Neural cell (in vitro differentiated cells): ENCODE results near the gene OPA1. TPM values are rescaled to one million over a fixed set of nuclear protein-coding genes. Genes with fewer than 3 reads are reported as not detected.

Experiments used
- H2AFZ ChIP-seq: fragments of 200-600, 300-800 bp; sonication (generic), shearing (Covaris generic); 2 replicates; pipeline ENCODE4 v1.6.0; 2014; ENCODE audit warnings: low read depth, mild to moderate bottlenecking, antibody characterized with exemption, low read length, moderate library complexity
- H3F3A ChIP-seq: fragments of 200-600 bp; shearing (Covaris generic); 2 replicates; pipeline ENCODE4 v1.6.1; 2016; ENCODE audit warnings: mild to moderate bottlenecking, moderate library complexity, mixed read lengths, antibody characterized with exemption, low read length; ENCODE audit not compliant: insufficient read depth, poor library complexity, severe bottlenecking
- H3K27ac ChIP-seq: fragments of 200-600, 300-800 bp; sonication (generic), shearing (Covaris generic); 2 replicates; pipeline ENCODE4 v1.5.1; 2014; ENCODE audit warnings: mild to moderate bottlenecking, low read length, moderate library complexity
- H3K27me3 ChIP-seq: fragments of 300-800, 200-600 bp; sonication (generic), shearing (Covaris generic); 2 replicates; pipeline ENCODE4 v1.6.0; 2014; ENCODE audit warnings: mild to moderate bottlenecking, low read depth, low read length, moderate library complexity; ENCODE audit not compliant: insufficient read depth
- H3K36me3 ChIP-seq: fragments of 300-800, 200-600 bp; sonication (generic), shearing (Covaris generic); 2 replicates; pipeline ENCODE4 v1.5.1; 2014; ENCODE audit warnings: mild to moderate bottlenecking, antibody characterized with exemption, low read length, moderate library complexity; ENCODE audit not compliant: insufficient read depth
- H3K4me2 ChIP-seq: fragments of 300-800, 200-600 bp; sonication (generic), shearing (Covaris generic); 2 replicates; pipeline ENCODE4 v1.6.0; 2014; ENCODE audit warnings: mild to moderate bottlenecking, low read length
- H3K4me3 ChIP-seq: fragments of 300-800, 200-600 bp; sonication (generic), shearing (Covaris generic); 2 replicates; pipeline ENCODE4 v1.5.1; 2014; ENCODE audit warnings: mild to moderate bottlenecking, low read length, moderate library complexity
- H3K79me2 ChIP-seq: fragments of 200-600 bp; shearing (Covaris generic); replicated peaks from 2 replicates; pipeline ENCODE4 v1.6.0; 2014; ENCODE audit warnings: mild to moderate bottlenecking, low read length, moderate library complexity; ENCODE audit not compliant: insufficient read depth
- H3K9ac ChIP-seq: fragments of 300-800, 200-600 bp; sonication (generic), shearing (Covaris generic); 2 replicates; pipeline ENCODE4 v1.6.1; 2016; ENCODE audit warnings: mild to moderate bottlenecking, low read length, mixed read lengths
- H3K9me2 ChIP-seq: fragments of 200-600 bp; shearing (Covaris generic); 2 replicates; pipeline ENCODE4 v1.6.1; 2016; ENCODE audit warnings: mild to moderate bottlenecking, low read length, mixed read lengths; ENCODE audit not compliant: insufficient read depth
- H3K9me3 ChIP-seq: fragments of 200-600, 300-800 bp; sonication (generic), shearing (Covaris generic); 2 replicates; pipeline ENCODE4 v1.6.1; 2016; ENCODE audit warnings: mild to moderate bottlenecking, mixed run types, low read length, moderate library complexity, mixed read lengths
- H4K20me1 ChIP-seq: fragments of 200-600 bp; shearing (Covaris generic); 2 replicates; pipeline ENCODE4 v1.6.1; 2016; ENCODE audit warnings: mild to moderate bottlenecking, mixed run types; ENCODE audit not compliant: insufficient read depth
- CTCF ChIP-seq: fragments of 450-650 bp; IDR thresholded peaks from 2 replicates; pipeline ENCODE4 v1.5.1; 2014; ENCODE audit warnings: antibody characterized with exemption, mild to moderate bottlenecking, moderate library complexity; ENCODE audit not compliant: poor library complexity, severe bottlenecking
- EP300 ChIP-seq: fragments of 450-650 bp; conservative IDR thresholded peaks from 2 replicates; pipeline ENCODE4 v1.6.1; 2014; ENCODE audit warnings: antibody characterized with exemption, mild to moderate bottlenecking, moderate library complexity; ENCODE audit not compliant: poor library complexity, severe bottlenecking
- EZH2 ChIP-seq: fragments of 200-600, 300-800 bp; shearing (Covaris generic), sonication (generic); IDR thresholded peaks from 2 replicates; pipeline ENCODE4 v1.6.1; 2014; ENCODE audit warnings: antibody characterized with exemption, low read length, borderline replicate concordance, mild to moderate bottlenecking; ENCODE audit not compliant: insufficient read depth, poor library complexity, severe bottlenecking
- MXI1 ChIP-seq: fragments of 450-650 bp; conservative IDR thresholded peaks from 2 replicates; pipeline ENCODE4 v1.6.1; 2014; ENCODE audit warnings: antibody characterized with exemption, mild to moderate bottlenecking; ENCODE audit not compliant: poor library complexity, severe bottlenecking
- POLR2AphosphoS5 ChIP-seq: IDR thresholded peaks from 2 replicates; pipeline ENCODE4 v1.6.1; 2012
- RAD21 ChIP-seq: fragments of 450-650 bp; conservative IDR thresholded peaks from 2 replicates; pipeline ENCODE4 v1.6.1; 2014; ENCODE audit warnings: antibody characterized with exemption, mild to moderate bottlenecking, moderate library complexity
- REST ChIP-seq: IDR thresholded peaks from 2 replicates; pipeline ENCODE4 v1.6.1; 2012; ENCODE audit warnings: borderline replicate concordance
- SMC3 ChIP-seq: fragments of 450-650 bp; conservative IDR thresholded peaks from 2 replicates; pipeline ENCODE4 v1.6.1; 2014; ENCODE audit warnings: antibody characterized with exemption, mild to moderate bottlenecking, moderate library complexity; ENCODE audit not compliant: poor library complexity
- TAF1 ChIP-seq: IDR thresholded peaks from 2 replicates; pipeline ENCODE4 v1.6.1; 2012; ENCODE audit warnings: low read depth
- polyA plus RNA-seq: library from polyadenylated mRNA; depleted of rRNA; stranded (reverse); fragments of >200 nt; gene quantifications from 2 replicates; pipeline ENCODE4 v1.2.3, GENCODE V29; 2014

Gene OPA1
- polyA plus RNA-seq, 1 donor from 2014 or later, result 97.7 TPM

GRCh38 chr3:193711964-193712598 is 119.1 kb downstream of the OPA1 start:
- Histone ChIP-seq H3K27me3 (no peaks in the 10 kb centered on the region), H2AFZ (no peak overlapping the region), H3K79me2 (no peaks in the 10 kb centered on the region), H3K9me2 (no peaks in the 10 kb centered on the region), H3F3A (no peaks in the 10 kb centered on the region), H3K36me3 (no peaks in the 10 kb centered on the region), H3K4me3 (no peak overlapping the region), H3K27ac (no peak overlapping the region), H4K20me1 (no peaks in the 10 kb centered on the region), H3K9me3 (peaks cover 13% of the 10 kb centered on the region), H3K9ac (no peak overlapping the region), H3K4me2 (no peak overlapping the region)
- TF ChIP-seq TAF1 (no peak), CTCF (no peak), SMC3 (no peak), EZH2 (no peak), RAD21 (no peak), POLR2AphosphoS5 (no peak)

GRCh38 chr3:193712938-193713337 is 119.9 kb downstream of the OPA1 start:
- Histone ChIP-seq H3K4me3 (no peak overlapping the region), H3K9me3 (peaks cover 13% of the 10 kb centered on the region), H3F3A (no peaks in the 10 kb centered on the region), H4K20me1 (no peaks in the 10 kb centered on the region), H3K79me2 (no peaks in the 10 kb centered on the region), H2AFZ (no peak overlapping the region), H3K27ac (no peak overlapping the region), H3K9ac (no peak overlapping the region), H3K4me2 (no peak overlapping the region), H3K36me3 (no peaks in the 10 kb centered on the region), H3K27me3 (no peaks in the 10 kb centered on the region), H3K9me2 (no peaks in the 10 kb centered on the region)
- TF ChIP-seq TAF1, result no peak
- no peak for TF ChIP-seq POLR2AphosphoS5
- TF ChIP-seq CTCF, result no peak
- no peak for TF ChIP-seq SMC3
- no peak for TF ChIP-seq EZH2
- no peak for TF ChIP-seq MXI1
- no peak for TF ChIP-seq RAD21
- no peak for TF ChIP-seq EP300
- no peak for TF ChIP-seq REST
